ENCODE measurements around the gene NTRK1.

NTRK1 gene

GRCh38 chr1:156912861-156913808 is 52.5 kb downstream of the NTRK1 start:
- Histone ChIP-seq H3K27ac (no peak overlapping the region), H3K79me2 (ENCODE audit: insufficient read depth, low read depth) (no peaks in the 10 kb centered on the region), H3K36me3 (ENCODE audit: insufficient read depth) (no peaks in the 10 kb centered on the region), H3K4me2 (no peak overlapping the region), H3K4me1 (ENCODE audit: low read depth, poor library complexity, severe bottlenecking) (no peaks in the 10 kb centered on the region), H2AFZ (ENCODE audit: low read depth) (no peak overlapping the region), H3K27me3 (ENCODE audit: insufficient read depth, low read depth) (peaks cover 66% of the 10 kb centered on the region; the same call in 1 of the 2 replicates), H4K20me1 (ENCODE audit: insufficient read depth) (no peaks in the 10 kb centered on the region), H3K9ac (no peak overlapping the region), H3K4me3 (IDR thresholded peaks at IDR 0.05; ENCODE audit: insufficient read depth, low read depth, low read length) (no peak overlapping the region)
- TF ChIP-seq, protein P1, sequence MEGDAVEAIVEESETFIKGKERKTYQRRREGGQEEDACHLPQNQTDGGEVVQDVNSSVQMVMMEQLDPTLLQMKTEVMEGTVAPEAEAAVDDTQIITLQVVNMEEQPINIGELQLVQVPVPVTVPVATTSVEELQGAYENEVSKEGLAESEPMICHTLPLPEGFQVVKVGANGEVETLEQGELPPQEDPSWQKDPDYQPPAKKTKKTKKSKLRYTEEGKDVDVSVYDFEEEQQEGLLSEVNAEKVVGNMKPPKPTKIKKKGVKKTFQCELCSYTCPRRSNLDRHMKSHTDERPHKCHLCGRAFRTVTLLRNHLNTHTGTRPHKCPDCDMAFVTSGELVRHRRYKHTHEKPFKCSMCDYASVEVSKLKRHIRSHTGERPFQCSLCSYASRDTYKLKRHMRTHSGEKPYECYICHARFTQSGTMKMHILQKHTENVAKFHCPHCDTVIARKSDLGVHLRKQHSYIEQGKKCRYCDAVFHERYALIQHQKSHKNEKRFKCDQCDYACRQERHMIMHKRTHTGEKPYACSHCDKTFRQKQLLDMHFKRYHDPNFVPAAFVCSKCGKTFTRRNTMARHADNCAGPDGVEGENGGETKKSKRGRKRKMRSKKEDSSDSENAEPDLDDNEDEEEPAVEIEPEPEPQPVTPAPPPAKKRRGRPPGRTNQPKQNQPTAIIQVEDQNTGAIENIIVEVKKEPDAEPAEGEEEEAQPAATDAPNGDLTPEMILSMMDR (conservative IDR thresholded peaks at IDR 0.05; ENCODE audit: low read depth, low read length), result no peak

- H3K27me3 ChIP-seq (ENCODE audit: insufficient read depth, low read depth), result peaks cover 66% of the 10 kb centered on the region; the same call in 1 of the 2 replicates
- no peaks in the 10 kb centered on the region for H3K36me3 ChIP-seq (ENCODE audit: insufficient read depth)
- no peaks in the 10 kb centered on the region for H3K4me1 ChIP-seq (ENCODE audit: low read depth, poor library complexity, severe bottlenecking)
- no peaks in the 10 kb centered on the region for H4K20me1 ChIP-seq (ENCODE audit: insufficient read depth)
- no peaks in the 10 kb centered on the region for H3K79me2 ChIP-seq (ENCODE audit: insufficient read depth, low read depth)
- TF ChIP-seq, protein P1 (conservative IDR thresholded peaks at IDR 0.05; ENCODE audit: low read depth, low read length), result no peak
- H3K4me3 ChIP-seq (IDR thresholded peaks at IDR 0.05; ENCODE audit: insufficient read depth, low read depth, low read length), result no peak overlapping the region
- no peak overlapping the region for H3K27ac ChIP-seq
- no peak overlapping the region for H3K9ac ChIP-seq
- H2AFZ ChIP-seq (ENCODE audit: low read depth), result no peak overlapping the region
- H3K4me2 ChIP-seq, result no peak overlapping the region
These were observed 53.2 kb downstream of the NTRK1 start for GRCh38 chr1:156913809-156914387.

DNA sequence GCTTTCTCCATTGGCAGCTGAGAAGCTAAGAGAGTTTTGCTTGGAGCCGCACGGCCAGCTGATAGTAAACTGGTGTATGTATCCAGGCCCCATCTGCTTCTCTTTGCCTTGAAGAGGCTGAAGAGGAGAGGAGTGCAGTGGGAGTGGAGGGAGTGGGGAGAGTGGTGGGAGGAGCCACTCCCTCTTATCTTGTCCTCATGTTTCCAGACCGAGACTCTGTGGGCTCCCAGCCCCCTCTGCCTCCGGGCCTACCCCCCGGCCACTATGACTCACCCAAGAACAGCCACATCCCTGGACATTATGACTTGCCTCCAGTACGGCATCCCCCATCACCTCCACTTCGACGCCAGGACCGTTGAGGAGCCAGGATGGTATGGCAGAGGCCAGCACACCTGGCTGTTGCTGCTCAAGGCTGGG is 53.8 kb downstream of the NTRK1 start:
- H3K27me3 ChIP-seq (ENCODE audit: insufficient read depth, low read depth), result peaks cover 66% of the 10 kb centered on the region
- TF ChIP-seq, protein P1 (conservative IDR thresholded peaks at IDR 0.05; ENCODE audit: low read depth, low read length), result no peak
- H3K27ac ChIP-seq, result no peak overlapping the region
- H3K4me3 ChIP-seq (IDR thresholded peaks at IDR 0.05; ENCODE audit: insufficient read depth, low read depth, low read length), result no peak overlapping the region
- no peak overlapping the region for H2AFZ ChIP-seq (ENCODE audit: low read depth)
- H3K9ac ChIP-seq, result no peak overlapping the region
- no peak overlapping the region for H3K4me2 ChIP-seq
- no peaks in the 10 kb centered on the region for H3K36me3 ChIP-seq (ENCODE audit: insufficient read depth)
- H3K4me1 ChIP-seq (ENCODE audit: low read depth, poor library complexity, severe bottlenecking), result no peaks in the 10 kb centered on the region
- no peaks in the 10 kb centered on the region for H3K79me2 ChIP-seq (ENCODE audit: insufficient read depth, low read depth)
- H4K20me1 ChIP-seq (ENCODE audit: insufficient read depth), result no peaks in the 10 kb centered on the region

GRCh38 chr1:156920233-156921052 is 59.8 kb downstream of the NTRK1 start, which contains the start of gene LRRC71:
Gene LRRC71, plus strand, starts transcription at chr1:156920632. Its CDS starts 172 bp downstream, at chr1:156920804.
- Histone ChIP-seq H3K9ac (no peak within 1 kb of the TSS), H4K20me1 (ENCODE audit: insufficient read depth) (no peaks in the 10 kb centered on the region), H2AFZ (ENCODE audit: low read depth) (no peak within 1 kb of the TSS), H3K4me3 (IDR thresholded peaks at IDR 0.05; ENCODE audit: insufficient read depth, low read depth, low read length) (no peak within 1 kb of the TSS), H3K27ac (no peak within 1 kb of the TSS), H3K4me2 (no peak within 1 kb of the TSS), H3K36me3 (ENCODE audit: insufficient read depth) (no peaks in the 10 kb centered on the region), H3K79me2 (ENCODE audit: insufficient read depth, low read depth) (no peaks in the 10 kb centered on the region), H3K4me1 (ENCODE audit: low read depth, poor library complexity, severe bottlenecking) (peaks cover 6% of the 10 kb centered on the region), H3K27me3 (ENCODE audit: insufficient read depth, low read depth) (peaks cover 72% of the 10 kb centered on the region)
- TF ChIP-seq, protein P1 (conservative IDR thresholded peaks at IDR 0.05; ENCODE audit: low read depth, low read length), result peak; percentile 51

Data from KMS-11 (cell line).